Loucy (cell line): ENCODE measurements around the gene CDC37.

Experiments used
- H2AFZ ChIP-seq: fragments of 200-600 bp; sonication (generic); 2 replicates; pipeline ENCODE4 v1.6.0; 2016; ENCODE audit warnings: antibody characterized with exemption, mild to moderate bottlenecking, low read length, moderate library complexity
- H3F3A ChIP-seq: fragments of 200-600 bp; 2 replicates; pipeline ENCODE4 v1.6.0; 2016; ENCODE audit warnings: antibody characterized with exemption, low read depth, mild to moderate bottlenecking
- H3K27me3 ChIP-seq: fragments of 200-600 bp; sonication (generic); 2 replicates; pipeline ENCODE4 v1.6.1; 2014; ENCODE audit warnings: low read length, mild to moderate bottlenecking; ENCODE audit not compliant: insufficient read depth, poor library complexity, severe bottlenecking
- H3K36me3 ChIP-seq: fragments of 200-600 bp; sonication (generic); 2 replicates; pipeline ENCODE4 v1.6.1; 2016; ENCODE audit warnings: low read length; ENCODE audit not compliant: insufficient read depth
- H3K4me1 ChIP-seq: fragments of 200-600 bp; sonication (generic); 2 replicates; pipeline ENCODE4 v1.5.1; 2014; ENCODE audit warnings: low read length, mild to moderate bottlenecking; ENCODE audit not compliant: insufficient read depth, poor library complexity, severe bottlenecking
- H3K4me2 ChIP-seq: fragments of 200-600 bp; sonication (generic); 2 replicates; pipeline ENCODE4 v1.6.0; 2014; ENCODE audit warnings: antibody characterized with exemption, low read length, low read depth, mild to moderate bottlenecking; ENCODE audit not compliant: poor library complexity, severe bottlenecking
- H3K4me3 ChIP-seq: fragments of 200-600 bp; sonication (generic); 2 replicates; pipeline ENCODE4 v1.5.1; 2014; ENCODE audit warnings: low read length, mild to moderate bottlenecking, mixed read lengths; ENCODE audit not compliant: poor library complexity, severe bottlenecking
- H3K79me2 ChIP-seq: fragments of 200-600 bp; sonication (generic); 2 replicates; pipeline ENCODE4 v1.6.1; 2014; ENCODE audit warnings: low read length; ENCODE audit not compliant: insufficient read depth
- H3K9ac ChIP-seq: fragments of 200-600 bp; sonication (generic); 2 replicates; pipeline ENCODE4 v1.6.0; 2014; ENCODE audit warnings: mild to moderate bottlenecking, low read depth, low read length, moderate library complexity; ENCODE audit not compliant: poor library complexity, severe bottlenecking
- H3K9me2 ChIP-seq: fragments of 200-600 bp; sonication (generic); replicated peaks from 2 replicates; pipeline ENCODE4 v1.6.1; 2016; ENCODE audit warnings: low read depth, low read length, mixed read lengths
- H3K9me3 ChIP-seq: fragments of 200-600 bp; sonication (generic); 2 replicates; pipeline ENCODE4 v1.6.1; 2014; ENCODE audit warnings: mild to moderate bottlenecking, antibody characterized with exemption, low read length, low read depth; ENCODE audit not compliant: insufficient read depth
- H4K20me1 ChIP-seq: fragments of 200-600 bp; sonication (generic); 2 replicates; pipeline ENCODE4 v1.6.0; 2014; ENCODE audit warnings: antibody characterized with exemption, low read length, mild to moderate bottlenecking; ENCODE audit not compliant: insufficient read depth, poor library complexity, severe bottlenecking
- EZH2phosphoT487 ChIP-seq: fragments of 200-600 bp; IDR thresholded peaks from 2 replicates; pipeline ENCODE4 v1.6.1; 2018; ENCODE audit warnings: antibody characterized with exemption, mild to moderate bottlenecking, moderate library complexity, borderline replicate concordance
- TF ChIP-seq, protein P1 (sequence below): fragments of 200-600 bp; sonication (generic); conservative IDR thresholded peaks from 2 replicates; pipeline ENCODE4 v1.5.1; 2014; ENCODE audit warnings: mild to moderate bottlenecking, antibody characterized with exemption, low read length

Gene CDC37

DNA sequence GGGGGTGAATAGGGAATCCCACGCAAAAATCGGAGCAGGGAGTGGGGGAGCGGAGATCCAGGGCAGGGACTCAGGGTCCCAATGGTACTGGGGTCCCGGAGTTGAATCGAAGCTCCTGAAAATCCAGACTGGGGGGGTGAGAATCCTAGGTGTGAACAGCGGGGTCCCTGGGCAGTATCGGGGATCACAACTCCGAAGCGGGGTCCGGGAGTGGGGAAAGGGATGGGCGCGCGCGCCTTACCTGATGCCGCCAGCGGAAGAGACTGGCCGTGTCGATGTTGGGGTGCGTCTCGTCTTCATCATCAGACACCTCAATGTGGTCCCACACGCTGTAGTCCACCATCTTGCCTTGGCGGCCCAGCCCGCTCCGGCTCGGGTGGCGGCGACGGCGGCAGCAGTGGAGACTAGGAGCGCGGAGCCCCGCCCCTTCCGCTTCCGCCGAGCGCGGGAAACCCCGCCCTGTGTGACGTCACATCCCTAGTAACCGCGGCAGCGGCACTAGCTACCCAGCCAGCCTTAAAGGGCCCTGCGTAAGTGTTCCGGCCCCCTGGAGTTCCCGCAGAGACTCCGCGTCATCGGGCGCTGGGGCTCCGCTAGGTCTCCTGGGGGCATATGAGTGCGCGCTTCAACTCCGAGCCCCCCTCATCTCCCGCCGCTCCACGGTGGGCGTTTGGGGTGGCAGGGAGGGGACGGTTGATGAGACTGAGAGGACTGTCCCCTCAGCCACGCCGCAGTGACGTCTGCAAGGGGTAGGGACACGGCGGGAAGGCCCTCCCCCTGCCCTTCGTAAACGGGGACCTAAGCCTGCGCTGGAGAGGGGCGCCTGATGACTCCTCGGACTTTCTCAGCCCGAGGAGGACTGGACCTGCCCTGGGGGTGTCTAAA is at the start of gene CDC37:
TSS of gene CDC37 (minus strand) at position 406 of the 885 bp plus-strand sequence. CDS start at position 343, 63 bp downstream.
- H3K9me2 ChIP-seq, result no peaks in the 10 kb centered on the region
- H3K4me2 ChIP-seq, result peak within 1 kb of the TSS; percentile 98
- H3K79me2 ChIP-seq, result peaks cover 49% of the 10 kb centered on the region
- peaks cover 30% of the 10 kb centered on the region for H3K4me1 ChIP-seq
- peak within 1 kb of the TSS; percentile 95 for H3K4me3 ChIP-seq
- peaks cover 8% of the 10 kb centered on the region; the same call in 1 of the 2 replicates for H3F3A ChIP-seq
- no peaks in the 10 kb centered on the region for H3K27me3 ChIP-seq
- H4K20me1 ChIP-seq, result peaks cover 40% of the 10 kb centered on the region
- H2AFZ ChIP-seq, result peak within 1 kb of the TSS; percentile 93
- H3K9me3 ChIP-seq, result no peaks in the 10 kb centered on the region
- H3K36me3 ChIP-seq, result no peaks in the 10 kb centered on the region
- H3K9ac ChIP-seq, result peak within 1 kb of the TSS; percentile 93
- TF ChIP-seq EZH2phosphoT487, result no peak
- TF ChIP-seq, protein P1, sequence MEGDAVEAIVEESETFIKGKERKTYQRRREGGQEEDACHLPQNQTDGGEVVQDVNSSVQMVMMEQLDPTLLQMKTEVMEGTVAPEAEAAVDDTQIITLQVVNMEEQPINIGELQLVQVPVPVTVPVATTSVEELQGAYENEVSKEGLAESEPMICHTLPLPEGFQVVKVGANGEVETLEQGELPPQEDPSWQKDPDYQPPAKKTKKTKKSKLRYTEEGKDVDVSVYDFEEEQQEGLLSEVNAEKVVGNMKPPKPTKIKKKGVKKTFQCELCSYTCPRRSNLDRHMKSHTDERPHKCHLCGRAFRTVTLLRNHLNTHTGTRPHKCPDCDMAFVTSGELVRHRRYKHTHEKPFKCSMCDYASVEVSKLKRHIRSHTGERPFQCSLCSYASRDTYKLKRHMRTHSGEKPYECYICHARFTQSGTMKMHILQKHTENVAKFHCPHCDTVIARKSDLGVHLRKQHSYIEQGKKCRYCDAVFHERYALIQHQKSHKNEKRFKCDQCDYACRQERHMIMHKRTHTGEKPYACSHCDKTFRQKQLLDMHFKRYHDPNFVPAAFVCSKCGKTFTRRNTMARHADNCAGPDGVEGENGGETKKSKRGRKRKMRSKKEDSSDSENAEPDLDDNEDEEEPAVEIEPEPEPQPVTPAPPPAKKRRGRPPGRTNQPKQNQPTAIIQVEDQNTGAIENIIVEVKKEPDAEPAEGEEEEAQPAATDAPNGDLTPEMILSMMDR, result no peak

DNA sequence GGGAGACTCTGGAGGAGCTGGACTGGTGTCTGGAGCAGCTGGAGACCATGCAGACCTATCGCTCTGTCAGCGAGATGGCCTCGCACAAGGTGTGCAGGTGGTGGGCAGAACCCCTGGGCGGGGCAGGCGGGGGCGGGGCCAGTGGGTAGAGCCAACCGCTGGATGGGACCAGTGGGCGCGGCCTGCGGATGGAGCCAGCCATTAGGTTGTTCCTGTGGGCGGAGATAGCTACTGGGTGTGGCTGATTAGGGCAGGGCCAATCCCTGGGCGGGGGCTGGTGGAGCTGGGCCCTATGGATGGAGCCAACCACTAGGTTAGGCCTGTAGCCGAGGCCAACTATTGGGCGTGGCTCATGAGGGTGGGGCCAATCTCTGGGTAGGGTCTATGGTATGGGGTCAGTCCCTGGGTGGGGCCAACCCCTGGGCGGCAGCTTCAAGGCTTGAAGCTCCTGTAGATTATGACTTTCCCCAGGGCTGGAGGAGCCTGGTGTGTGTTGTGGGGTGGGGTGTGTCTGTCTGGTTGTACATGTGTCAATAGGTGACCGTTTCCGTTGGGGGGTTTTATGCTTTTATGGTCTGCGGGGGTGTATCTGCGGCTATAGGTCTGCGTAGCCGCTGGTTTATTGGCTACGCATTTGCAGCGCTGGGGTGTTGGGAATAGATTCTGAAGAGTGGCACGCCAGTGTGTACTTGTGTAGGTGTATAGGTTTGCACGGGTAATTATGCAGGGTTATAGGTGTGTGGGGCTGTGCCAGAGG is 47.7 kb upstream of the CDC37 start:
- H3F3A ChIP-seq, result no peaks in the 10 kb centered on the region
- no peaks in the 10 kb centered on the region for H3K9me2 ChIP-seq
- H3K9me3 ChIP-seq, result no peaks in the 10 kb centered on the region
- H3K36me3 ChIP-seq, result no peaks in the 10 kb centered on the region
- no peak for TF ChIP-seq EZH2phosphoT487
- TF ChIP-seq, protein P1, result no peak
- no peak overlapping the region for H3K4me3 ChIP-seq
- no peaks in the 10 kb centered on the region for H4K20me1 ChIP-seq
- H3K27me3 ChIP-seq, result no peaks in the 10 kb centered on the region
- no peak overlapping the region for H2AFZ ChIP-seq
- no peak overlapping the region for H3K4me2 ChIP-seq
- no peak overlapping the region for H3K9ac ChIP-seq
- no peaks in the 10 kb centered on the region for H3K79me2 ChIP-seq
- H3K4me1 ChIP-seq, result peaks cover 3% of the 10 kb centered on the region

DNA sequence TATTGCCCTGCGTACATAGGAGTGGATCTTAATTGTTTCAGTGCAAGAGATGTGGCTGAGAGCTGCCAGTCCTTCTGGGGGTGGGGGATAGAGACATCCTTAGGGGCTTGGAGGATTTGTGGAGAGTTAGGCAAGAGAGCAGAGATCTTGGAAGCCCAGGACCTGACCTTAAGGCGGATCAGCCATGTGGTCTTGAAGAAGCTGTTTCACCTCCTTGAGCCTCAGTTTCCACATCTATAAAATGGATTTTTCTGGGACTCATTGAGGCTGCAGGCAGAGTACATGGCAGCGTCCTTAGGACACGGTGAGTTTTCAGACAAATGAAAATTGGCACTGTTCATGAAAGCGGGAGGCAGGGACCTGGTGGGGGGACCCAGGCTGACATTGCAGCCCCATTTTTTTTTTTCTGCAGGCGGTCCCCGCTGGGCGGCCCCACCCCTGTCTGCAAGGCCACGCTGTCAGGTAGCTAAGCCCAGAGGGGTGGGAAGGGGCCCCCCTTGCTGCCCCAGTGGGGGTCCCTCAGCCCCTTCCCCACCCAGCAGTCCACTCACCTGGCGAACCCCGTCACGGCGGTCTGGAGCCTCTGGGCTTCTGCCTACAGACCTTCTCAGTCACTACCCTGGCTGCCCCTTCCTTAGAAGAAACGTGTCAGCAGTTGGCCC is 47.0 kb upstream of the CDC37 start:
- H3K4me1 ChIP-seq, result peaks cover 3% of the 10 kb centered on the region
- no peaks in the 10 kb centered on the region for H3K36me3 ChIP-seq
- no peak overlapping the region for H3K4me2 ChIP-seq
- H3K9me3 ChIP-seq, result no peaks in the 10 kb centered on the region
- no peaks in the 10 kb centered on the region for H3K9me2 ChIP-seq
- no peak for TF ChIP-seq EZH2phosphoT487
- TF ChIP-seq, protein P1, result no peak
- H3K4me3 ChIP-seq, result no peak overlapping the region
- H2AFZ ChIP-seq, result no peak overlapping the region
- no peak overlapping the region for H3K9ac ChIP-seq
- no peaks in the 10 kb centered on the region for H4K20me1 ChIP-seq
- H3K79me2 ChIP-seq, result no peaks in the 10 kb centered on the region
- H3F3A ChIP-seq, result no peaks in the 10 kb centered on the region
- H3K27me3 ChIP-seq, result no peaks in the 10 kb centered on the region
